NB4 (cell line): ENCODE data around the gene HEY2.

Source experiments
- CTCF ChIP-seq: IDR thresholded peaks from one replicate; pipeline ENCODE4 v1.5.1; 2012; ENCODE audit warnings: low read depth, low read length
- TF ChIP-seq, protein P1 (sequence below): IDR thresholded peaks from 2 replicates; pipeline ENCODE4 v1.6.1; 2011; ENCODE audit warnings: low read depth, low read length

DNA sequence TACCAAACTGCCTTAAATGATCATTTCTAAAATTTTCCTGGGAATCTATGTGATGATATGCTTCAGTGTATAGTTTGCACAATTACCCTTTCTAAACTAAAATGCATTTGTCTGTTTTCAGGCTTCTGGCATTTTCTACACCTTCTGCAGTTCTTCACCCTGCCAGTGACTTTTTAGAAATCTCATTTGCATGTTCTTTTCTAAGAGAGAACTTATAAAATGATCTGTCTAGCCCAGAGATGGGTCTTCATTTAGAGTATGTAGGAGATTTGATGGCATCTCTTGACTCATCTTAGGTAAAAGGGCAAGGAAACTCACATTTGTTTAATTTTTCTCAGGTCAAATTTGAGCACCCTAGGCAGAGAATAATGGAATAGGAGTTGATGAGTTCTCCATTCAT, 59.2 kb downstream of the HEY2 start:
- no peak for TF ChIP-seq CTCF
- TF ChIP-seq, protein P1, sequence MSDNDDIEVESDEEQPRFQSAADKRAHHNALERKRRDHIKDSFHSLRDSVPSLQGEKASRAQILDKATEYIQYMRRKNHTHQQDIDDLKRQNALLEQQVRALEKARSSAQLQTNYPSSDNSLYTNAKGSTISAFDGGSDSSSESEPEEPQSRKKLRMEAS, result no peak
